Colonic mucosa (tissue), 4 donors: ENCODE results near the gene UBAP1. TPM values are rescaled to one million over a fixed set of nuclear protein-coding genes. Genes with fewer than 3 reads are reported as not detected.
A peak's percentile ranks its signal among the peaks of the same experiment; 100 is the strongest.
"Not testable (repeated sequence)": the region's sequence is repeated elsewhere in the genome, so short reads cannot be mapped to it uniquely, and the experiment has no call there.

ENCODE experiments used
- DNase-seq: peaks from one replicate; pipeline ENCODE4 v3.0.0-alpha.2; 2020
- H3K27ac ChIP-seq: fragments of 200-600 bp; one replicate; pipeline ENCODE4 v1.8.0; 2021
- H3K27me3 ChIP-seq: fragments of 200-600 bp; one replicate; pipeline ENCODE4 v1.8.0; 2021
- H3K36me3 ChIP-seq: fragments of 200-600 bp; one replicate; pipeline ENCODE4 v1.8.0; 2021
- H3K4me1 ChIP-seq: fragments of 200-600 bp; one replicate; pipeline ENCODE4 v1.8.0; 2021; ENCODE audit warnings: mild to moderate bottlenecking
- H3K4me3 ChIP-seq: fragments of 200-600 bp; one replicate; pipeline ENCODE4 v1.8.0; 2021
- H3K9ac ChIP-seq, 2 donors: one replicate each; pipeline ENCODE4 v1.7.0; 2013; ENCODE audit warnings: control low read depth in 2 of 2, low read depth in 2 of 2, low read length in 2 of 2
- H3K9me3 ChIP-seq: fragments of 200-600 bp; one replicate; pipeline ENCODE4 v1.8.0; 2021
- CTCF ChIP-seq: fragments of 200-600 bp; IDR thresholded peaks from one replicate; pipeline ENCODE4 v1.8.0; 2022; ENCODE audit warnings: antibody characterized with exemption, mild to moderate bottlenecking
- intact Hi-C: fragments of 100-400 bp; cut with DNase I; formaldehyde crosslinking; loops from one replicate; pipeline ENCODE4 v1.14.1; 2022
- total RNA-seq, 2 donors: library from RNA; stranded (reverse); fragmentation: NEBNext Ultra II Directional in 1 of 2; extraction: Animal tissue kit (Norgen Biotek cat#: 25700) in 1 of 2; gene quantifications; one replicate each; pipeline ENCODE4 v1.2.1, GENCODE V29; 2021
- donor health status: healthy.
- donor health status: DM: no; HTN: no; CAD: no.
- donor health status: DM: no; HTN: no; CAD: no.

The UBAP1 gene
- 10 to 100 TPM; 32.9 to 45.4 TPM for total RNA-seq

GRCh38 chr9:34178436-34179212 lies at the start of gene UBAP1:
Gene UBAP1 (plus strand): TSS chr9:34179043. CDS start chr9:34220915, 41,872 bp downstream.
- TF ChIP-seq CTCF: no peak
- Histone ChIP-seq H3K4me3 (peak within 1 kb of the TSS; percentile 67), H3K4me1 (no peaks in the 10 kb centered on the region), H3K9me3 (no peaks in the 10 kb centered on the region), H3K36me3 (no peaks in the 10 kb centered on the region), H3K27ac (peak within 1 kb of the TSS; percentile 70), H3K9ac (peak within 1 kb of the TSS; percentile 90 to 99), H3K27me3 (no peaks in the 10 kb centered on the region)
- DNase-seq: peak; percentile 97
- intact Hi-C loops: no loop called here

- Histone ChIP-seq H3K36me3 (no peaks in the 10 kb centered on the region), H3K9me3 (no peaks in the 10 kb centered on the region), H3K9ac (no peak overlapping the region), H3K27ac (no peak overlapping the region), H3K4me1 (no peaks in the 10 kb centered on the region), H3K4me3 (no peak overlapping the region), H3K27me3 (no peaks in the 10 kb centered on the region)
- intact Hi-C loops: no loop called here
- no peak for DNase-seq
- TF ChIP-seq CTCF: no peak
These were observed 47.3 kb upstream of the UBAP1 start for GRCh38 chr9:34131571-34131970.

- no peak for DNase-seq
- no peaks in the 10 kb centered on the region for H3K36me3 ChIP-seq
- no peaks in the 10 kb centered on the region for H3K27me3 ChIP-seq
- H3K4me1 ChIP-seq: no peaks in the 10 kb centered on the region
- no peak overlapping the region for H3K4me3 ChIP-seq
- no peak for TF ChIP-seq CTCF
- no peak overlapping the region for H3K9ac ChIP-seq
- no peaks in the 10 kb centered on the region for H3K9me3 ChIP-seq
- H3K27ac ChIP-seq: no peak overlapping the region
- intact Hi-C loops: no loop called here
These were observed 45.4 kb upstream of the UBAP1 start for GRCh38 chr9:34133436-34133949.

DNA sequence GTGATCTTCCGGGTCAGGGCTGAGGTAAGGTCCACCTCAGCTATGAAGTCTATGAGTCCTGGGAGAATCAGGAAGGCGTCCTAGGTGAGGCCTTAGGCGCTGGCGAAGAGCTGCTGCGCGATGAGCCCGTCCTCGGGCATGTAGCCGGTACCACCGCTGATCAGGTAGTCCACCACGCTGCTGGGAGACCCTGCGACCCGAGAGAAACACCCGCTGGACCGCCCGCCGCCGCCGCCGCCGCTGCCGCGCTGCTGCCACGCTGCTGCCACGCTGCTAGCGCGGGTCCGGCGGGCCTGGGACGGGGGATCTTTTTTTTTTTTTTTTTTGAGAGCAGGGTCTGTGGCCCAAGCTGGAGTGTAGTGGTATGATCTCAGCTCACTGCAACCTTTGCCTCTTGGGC lies 44.3 kb upstream of the UBAP1 start:
- no peak for TF ChIP-seq CTCF
- no peak for DNase-seq
- Histone ChIP-seq H3K27ac (no peak overlapping the region), H3K4me3 (no peak overlapping the region), H3K9ac (no peak overlapping the region), H3K4me1 (no peaks in the 10 kb centered on the region), H3K36me3 (no peaks in the 10 kb centered on the region), H3K27me3 (no peaks in the 10 kb centered on the region), H3K9me3 (no peaks in the 10 kb centered on the region)
- intact Hi-C loops: no loop called here

DNA sequence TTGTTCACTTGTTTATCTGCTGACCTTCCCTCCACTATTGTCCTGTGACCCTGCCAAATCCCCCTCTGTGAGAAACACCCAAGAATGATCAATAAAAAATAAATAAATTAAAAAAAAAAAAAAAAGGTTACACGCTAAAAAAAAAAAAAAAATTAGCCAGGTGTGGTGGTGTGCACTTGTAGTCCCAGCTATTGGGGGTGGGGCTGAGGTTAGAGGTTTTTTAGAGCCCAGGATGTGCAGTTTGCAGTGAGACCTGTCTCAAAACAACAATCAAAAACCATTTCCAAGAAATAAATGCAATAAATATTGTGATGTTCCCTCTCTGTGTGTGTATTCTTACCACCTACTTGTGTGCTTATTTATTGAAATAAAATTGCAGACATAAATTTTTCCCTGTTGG lies 40.2 kb upstream of the UBAP1 start:
- DNase-seq, H3K36me3 ChIP-seq, intact Hi-C loops, H3K9ac ChIP-seq, H3K4me3 ChIP-seq, H3K27me3 ChIP-seq, H3K9me3 ChIP-seq, H3K27ac ChIP-seq, H3K4me1 ChIP-seq: not testable (repeated sequence)

DNA sequence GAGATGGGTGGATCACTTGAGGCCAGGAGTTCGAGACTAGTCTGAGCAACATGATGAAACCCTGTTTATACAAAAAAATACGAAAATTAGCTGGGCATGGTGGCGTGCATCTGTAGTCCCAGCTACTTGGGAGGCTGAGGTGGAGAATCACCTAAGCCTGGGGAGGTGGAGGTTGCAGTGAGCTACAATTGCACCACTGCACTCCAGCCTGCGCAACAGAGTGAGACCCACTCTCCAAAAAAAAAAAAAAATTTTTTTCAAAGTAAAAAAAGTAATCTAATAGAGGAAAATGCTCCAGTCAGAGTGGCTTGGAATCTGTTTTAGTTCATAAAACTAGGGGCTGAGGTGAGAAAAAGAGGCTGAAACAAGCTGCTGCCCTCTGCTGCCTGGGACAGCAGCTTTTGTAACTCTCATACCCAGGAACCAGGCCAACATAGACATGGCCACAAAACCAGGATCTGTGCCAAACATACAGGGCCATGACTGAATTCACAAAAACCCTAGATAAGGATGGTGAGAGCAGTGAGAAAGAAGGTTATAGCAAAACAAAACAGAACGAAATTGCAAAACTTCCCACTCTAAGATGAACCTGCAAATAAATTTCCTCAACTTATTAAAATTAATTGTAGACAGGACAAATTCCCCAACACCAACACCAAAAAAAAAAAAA lies 39.2 kb upstream of the UBAP1 start:
- H3K27ac ChIP-seq: no peak overlapping the region
- H3K27me3 ChIP-seq: no peaks in the 10 kb centered on the region
- intact Hi-C loops: no loop called here
- DNase-seq: peak; percentile 22
- no peaks in the 10 kb centered on the region for H3K4me1 ChIP-seq
- no peaks in the 10 kb centered on the region for H3K36me3 ChIP-seq
- no peak overlapping the region for H3K9ac ChIP-seq
- no peak for TF ChIP-seq CTCF
- no peak overlapping the region for H3K4me3 ChIP-seq
- H3K9me3 ChIP-seq: no peaks in the 10 kb centered on the region
